Karpas-422 (cell line): ENCODE measurements around the gene DEPP1. TPM values are rescaled to one million over a fixed set of nuclear protein-coding genes. Genes with fewer than 3 reads are reported as not detected.
A peak's percentile ranks its signal among the peaks of the same experiment; 100 is the strongest.

Source experiments
- DNase-seq: peaks from one replicate; pipeline ENCODE4 v3.0.0-alpha.2; 2015
- H2AFZ ChIP-seq: fragments of 200-600 bp; sonication (generic); 2 replicates; pipeline ENCODE4 v1.6.1; 2014; ENCODE audit warnings: antibody characterized with exemption, low read length, mixed read lengths
- H3K27ac ChIP-seq: fragments of 200-600 bp; sonication (generic); 2 replicates; pipeline ENCODE4 v1.5.1; 2014; ENCODE audit warnings: mild to moderate bottlenecking, low read length, moderate library complexity
- H3K27me3 ChIP-seq: fragments of 200-600 bp; sonication (generic); 2 replicates; pipeline ENCODE4 v1.6.1; 2014; ENCODE audit warnings: low read length, mixed read lengths
- H3K36me3 ChIP-seq: fragments of 200-600 bp; sonication (generic); 2 replicates; pipeline ENCODE4 v1.6.1; 2014; ENCODE audit warnings: low read length, mixed read lengths; ENCODE audit not compliant: insufficient read depth
- H3K4me1 ChIP-seq: fragments of 200-600 bp; sonication (generic); 2 replicates; pipeline ENCODE4 v1.6.1; 2014; ENCODE audit warnings: mild to moderate bottlenecking, low read length, mixed read lengths
- H3K4me2 ChIP-seq: fragments of 200-600 bp; sonication (generic); 2 replicates; pipeline ENCODE4 v1.6.1; 2014; ENCODE audit warnings: low read length, low read depth, mild to moderate bottlenecking; ENCODE audit not compliant: poor library complexity, severe bottlenecking
- H3K4me3 ChIP-seq: fragments of 200-600 bp; sonication (generic); 2 replicates; pipeline ENCODE4 v1.5.1; 2014; ENCODE audit warnings: mild to moderate bottlenecking, antibody characterized with exemption, low read length, mixed read lengths
- H3K79me2 ChIP-seq: fragments of 200-600 bp; sonication (generic); 2 replicates; pipeline ENCODE4 v1.6.1; 2014; ENCODE audit warnings: mild to moderate bottlenecking, low read length, mixed read lengths
- H3K9ac ChIP-seq: fragments of 200-600 bp; sonication (generic); 2 replicates; pipeline ENCODE4 v1.6.0; 2014; ENCODE audit warnings: low read length
- H3K9me2 ChIP-seq: fragments of 200-600 bp; sonication (generic), shearing (Covaris generic); replicated peaks from 2 replicates; pipeline ENCODE4 v1.6.0; 2014; ENCODE audit warnings: mild to moderate bottlenecking, low read length, moderate library complexity; ENCODE audit not compliant: insufficient read depth
- H3K9me3 ChIP-seq: fragments of 300-700, 200-600 bp; sonication (generic); 2 replicates; pipeline ENCODE4 v1.6.1; 2014; ENCODE audit warnings: low read length, mixed read lengths
- H4K20me1 ChIP-seq: fragments of 200-600 bp; sonication (generic); 2 replicates; pipeline ENCODE4 v1.6.1; 2014; ENCODE audit warnings: mild to moderate bottlenecking, antibody characterized with exemption, low read length, low read depth; ENCODE audit not compliant: insufficient read depth
- total RNA-seq: library from RNA; depleted of rRNA; stranded (reverse); fragments of >200 nt; shearing (Covaris generic); gene quantifications from 2 replicates; pipeline ENCODE4 v1.2.3, GENCODE V29; 2014; ENCODE audit warnings: low replicate concordance

Gene DEPP1
- total RNA-seq, 1 experiment from 2014 or later: not detected

DNA sequence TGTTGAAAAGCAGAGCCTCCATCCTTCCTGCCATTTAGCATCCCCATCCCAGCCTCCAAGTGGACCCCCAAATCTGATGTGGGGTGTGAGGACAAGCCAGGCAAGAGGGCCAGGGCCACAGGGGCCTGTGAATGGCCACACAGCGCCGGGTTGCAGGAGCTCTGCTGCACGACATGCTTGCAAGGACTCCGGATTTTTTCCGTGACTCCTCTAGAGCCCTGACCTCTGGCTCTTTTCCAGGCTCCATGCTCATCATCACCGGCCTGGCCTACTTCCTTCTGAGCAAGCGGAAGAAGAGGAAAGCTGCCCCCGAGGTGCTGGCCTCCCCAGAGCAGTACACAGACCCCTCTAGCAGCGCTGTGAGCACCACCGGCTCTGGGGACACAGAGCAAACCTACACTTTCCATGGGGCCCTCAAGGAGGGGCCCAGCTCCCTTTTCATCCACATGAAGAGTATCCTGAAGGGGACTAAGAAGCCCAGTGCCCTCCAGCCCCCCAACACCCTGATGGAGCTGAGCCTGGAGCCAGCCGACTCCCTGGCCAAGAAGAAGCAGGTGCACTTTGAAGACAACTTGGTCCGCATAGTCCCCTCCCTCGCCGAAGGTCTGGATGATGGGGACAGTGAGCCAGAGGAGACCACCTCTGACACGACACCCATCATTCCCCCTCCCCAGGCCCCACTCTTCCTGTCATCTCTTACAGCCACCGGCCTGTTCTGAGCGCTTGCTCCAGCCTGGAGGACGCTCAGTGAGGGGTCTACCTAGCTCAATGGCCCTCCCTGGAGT is 44.0 kb downstream of the DEPP1 start:
- no peak overlapping the region for H3K27ac ChIP-seq
- no peaks in the 10 kb centered on the region for H3K27me3 ChIP-seq
- no peak for DNase-seq
- H3K36me3 ChIP-seq: no peaks in the 10 kb centered on the region
- no peak overlapping the region for H3K4me3 ChIP-seq
- peaks cover 20% of the 10 kb centered on the region for H3K4me1 ChIP-seq
- no peak overlapping the region for H3K4me2 ChIP-seq
- H2AFZ ChIP-seq: no peak overlapping the region
- no peaks in the 10 kb centered on the region for H3K79me2 ChIP-seq
- no peaks in the 10 kb centered on the region for H4K20me1 ChIP-seq
- H3K9ac ChIP-seq: no peak overlapping the region
- H3K9me2 ChIP-seq: no peaks in the 10 kb centered on the region
- no peaks in the 10 kb centered on the region for H3K9me3 ChIP-seq

DNA sequence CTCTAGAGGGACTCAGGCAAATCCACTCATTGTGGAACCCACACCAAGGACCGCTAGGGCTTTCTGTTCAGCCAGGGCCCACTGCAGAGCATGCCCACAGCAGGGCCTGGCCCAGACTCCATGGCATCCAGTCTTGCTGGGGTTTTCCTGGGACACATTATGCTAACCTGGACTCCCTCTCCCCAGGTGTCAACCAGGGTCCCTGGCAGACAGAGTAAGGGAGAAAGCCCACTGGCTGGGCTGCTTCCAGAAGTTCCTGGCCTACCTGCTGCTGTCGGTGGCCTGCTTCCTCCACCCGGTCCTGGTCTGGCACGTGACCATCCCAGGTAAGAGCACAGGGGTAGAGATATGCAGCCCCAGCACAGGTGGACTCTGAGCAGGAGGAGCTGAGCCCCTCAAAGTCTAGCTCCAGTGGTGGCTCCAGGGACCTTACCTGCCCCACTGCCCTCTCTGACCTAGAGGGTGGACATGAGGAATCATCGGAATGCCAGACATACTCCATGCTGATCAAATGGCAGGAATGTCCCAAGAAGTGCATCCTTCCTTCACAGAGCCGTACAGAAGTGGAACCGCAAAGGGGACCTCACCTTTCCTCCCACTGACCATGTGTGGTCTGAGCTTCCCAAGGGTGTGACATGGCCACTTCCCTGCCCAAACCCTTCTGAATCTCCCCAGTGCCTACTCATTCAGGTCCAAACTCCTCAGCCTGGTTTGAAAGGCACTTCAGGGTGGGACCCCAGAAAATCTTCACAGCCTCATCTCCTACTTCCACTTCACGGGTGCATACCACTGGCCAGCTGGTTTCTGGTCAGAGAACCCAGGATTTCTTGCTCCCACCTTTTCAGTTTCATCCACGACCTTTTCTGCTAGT is 44.9 kb downstream of the DEPP1 start:
- no peak for DNase-seq
- no peak overlapping the region for H3K4me3 ChIP-seq
- H3K9ac ChIP-seq: no peak overlapping the region
- H3K9me2 ChIP-seq: no peaks in the 10 kb centered on the region
- H3K9me3 ChIP-seq: no peaks in the 10 kb centered on the region
- peaks cover 13% of the 10 kb centered on the region for H3K4me1 ChIP-seq
- H3K4me2 ChIP-seq: no peak overlapping the region
- no peak overlapping the region for H2AFZ ChIP-seq
- H3K36me3 ChIP-seq: no peaks in the 10 kb centered on the region
- no peaks in the 10 kb centered on the region for H3K79me2 ChIP-seq
- no peaks in the 10 kb centered on the region for H4K20me1 ChIP-seq
- H3K27me3 ChIP-seq: no peaks in the 10 kb centered on the region
- H3K27ac ChIP-seq: no peak overlapping the region

DNA sequence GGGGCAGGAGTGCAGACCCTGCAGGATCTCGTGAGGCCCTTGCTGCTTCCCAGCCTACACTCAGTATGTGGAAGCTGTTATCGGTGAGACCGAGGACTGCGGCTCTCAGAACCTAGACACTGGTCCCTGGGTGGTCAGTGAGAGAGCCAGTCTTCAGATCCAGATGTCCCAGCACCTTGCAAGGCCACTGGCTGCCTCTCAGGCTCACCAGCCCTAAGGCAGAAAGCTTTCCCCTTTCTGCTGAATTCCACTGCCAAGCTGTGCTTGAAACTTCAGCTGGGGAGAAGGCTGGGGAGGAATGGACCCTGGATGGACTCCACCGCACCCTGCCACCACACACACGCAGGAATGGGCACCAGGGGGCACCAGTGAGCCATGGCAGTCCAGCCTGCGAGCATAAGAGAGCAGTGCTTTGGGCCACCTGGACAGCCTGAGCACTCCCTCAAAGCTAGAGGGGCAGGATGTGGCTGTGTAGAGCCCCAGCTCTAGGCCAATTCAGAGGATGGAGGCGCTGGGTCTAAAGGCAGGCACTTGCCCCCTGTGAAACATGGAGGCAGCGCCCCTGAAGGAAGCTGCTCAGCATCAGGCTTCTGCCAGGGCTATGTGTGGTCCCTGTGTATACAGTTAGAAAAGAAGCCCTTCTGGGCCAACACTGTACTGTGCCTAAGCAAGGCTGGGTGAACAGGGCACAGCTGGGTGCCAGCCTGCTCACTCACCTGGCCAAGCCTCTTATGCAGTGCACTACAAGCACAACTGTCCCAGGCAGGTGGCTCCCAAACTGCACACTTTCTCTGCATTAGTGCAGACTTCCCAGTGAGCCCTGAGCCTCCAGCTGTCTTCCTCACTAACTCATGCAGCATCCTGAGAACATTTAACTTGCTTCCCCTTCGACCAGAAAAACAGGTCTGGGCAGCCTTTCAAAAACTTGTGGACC is 45.8 kb downstream of the DEPP1 start:
- H3K36me3 ChIP-seq: no peaks in the 10 kb centered on the region
- H3K9ac ChIP-seq: 0 out of 2 replicates have a peak overlapping the region, but pooled peaks have one; percentile 26
- H4K20me1 ChIP-seq: no peaks in the 10 kb centered on the region
- peaks cover 13% of the 10 kb centered on the region for H3K4me1 ChIP-seq
- H3K27me3 ChIP-seq: no peaks in the 10 kb centered on the region
- H2AFZ ChIP-seq: no peak overlapping the region
- no peaks in the 10 kb centered on the region for H3K9me3 ChIP-seq
- no peak overlapping the region for H3K4me3 ChIP-seq
- H3K4me2 ChIP-seq: no peak overlapping the region
- H3K27ac ChIP-seq: no peak overlapping the region
- no peaks in the 10 kb centered on the region for H3K79me2 ChIP-seq
- peak; percentile 95 for DNase-seq
- no peaks in the 10 kb centered on the region for H3K9me2 ChIP-seq

DNA sequence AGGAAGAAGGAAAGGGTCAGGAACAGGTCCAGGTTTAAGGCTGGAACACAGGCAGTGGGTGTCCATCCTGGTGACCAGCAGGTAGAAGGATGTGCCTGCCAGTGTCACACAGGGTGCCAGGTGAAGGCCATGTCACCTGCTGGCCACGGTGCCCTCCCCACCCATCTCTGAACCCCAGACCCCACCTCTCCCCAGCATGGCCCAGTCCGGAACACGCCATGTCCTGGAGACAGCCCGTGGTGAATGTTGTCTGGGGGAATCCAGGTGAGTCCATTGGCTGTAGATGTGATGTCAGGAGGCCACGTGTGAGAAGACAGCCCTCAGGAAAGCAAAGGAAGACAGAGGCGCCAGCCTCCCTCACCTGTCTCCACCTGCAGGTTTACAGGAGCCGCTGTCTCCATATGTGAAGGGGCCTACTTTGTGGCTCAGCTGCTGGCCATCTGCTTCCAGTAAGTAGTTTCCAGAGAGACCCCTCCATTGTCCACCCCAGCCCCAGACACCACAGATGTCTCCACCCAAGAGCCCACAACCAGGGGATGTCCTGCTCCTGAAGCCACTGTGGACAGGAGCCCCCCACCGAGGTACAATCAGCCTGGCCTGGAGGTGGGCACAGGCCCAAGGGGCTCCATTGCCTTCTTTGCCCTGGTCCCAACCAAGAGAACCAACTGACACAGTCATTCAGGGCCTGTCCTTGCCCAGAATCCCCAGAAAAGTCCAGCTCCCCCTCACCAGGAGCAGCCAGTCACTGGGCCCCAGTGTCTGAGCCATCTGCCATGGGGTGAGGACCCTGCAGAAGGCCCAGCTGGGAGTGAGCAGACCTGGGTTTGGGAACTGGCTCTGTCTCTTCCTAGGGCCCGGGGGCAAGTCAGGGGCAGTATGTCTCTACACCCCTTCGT is 46.7 kb downstream of the DEPP1 start:
- Histone ChIP-seq H3K9ac (no peak overlapping the region), H3K4me3 (no peak overlapping the region), H3K9me3 (no peaks in the 10 kb centered on the region), H3K36me3 (no peaks in the 10 kb centered on the region), H3K4me1 (peaks cover 13% of the 10 kb centered on the region), H3K27me3 (no peaks in the 10 kb centered on the region), H3K4me2 (no peak overlapping the region), H3K79me2 (no peaks in the 10 kb centered on the region), H3K27ac (no peak overlapping the region), H3K9me2 (no peaks in the 10 kb centered on the region), H2AFZ (no peak overlapping the region), H4K20me1 (no peaks in the 10 kb centered on the region)
- DNase-seq: no peak

DNA sequence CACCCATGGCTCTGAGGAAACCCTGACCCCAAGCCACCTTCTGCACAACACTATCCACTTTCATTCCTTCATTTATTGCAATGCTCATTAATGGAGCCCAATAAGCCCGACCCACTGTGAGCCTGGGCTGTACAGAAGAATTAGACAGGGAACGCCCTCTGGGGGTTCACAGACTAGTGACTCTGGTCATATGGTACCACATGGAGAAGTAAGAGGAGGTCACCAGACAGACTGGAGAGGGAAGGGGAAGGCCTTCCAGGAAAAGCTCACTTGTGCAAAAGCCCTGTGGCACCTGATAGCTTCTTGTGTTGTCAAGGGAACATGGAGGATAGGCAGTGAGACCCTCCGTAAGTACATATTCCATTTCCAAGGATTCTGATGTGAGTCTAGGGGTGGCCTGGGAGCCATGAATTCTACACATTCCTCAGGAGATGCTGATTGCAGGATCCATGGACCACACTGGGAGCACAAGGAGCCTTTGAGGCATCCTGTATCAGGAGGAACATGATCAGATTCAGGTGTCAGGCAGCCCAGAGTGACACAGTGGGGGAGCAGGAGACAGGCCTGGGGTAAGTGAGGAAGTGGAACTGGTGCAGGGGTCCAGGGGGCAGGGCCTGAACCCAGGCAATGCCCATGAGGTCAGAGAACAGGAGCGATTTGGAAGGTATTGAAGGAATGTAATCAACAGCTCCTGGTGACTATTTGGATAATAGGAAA is 47.5 kb downstream of the DEPP1 start:
- H3K9me2 ChIP-seq: no peaks in the 10 kb centered on the region
- no peaks in the 10 kb centered on the region for H3K36me3 ChIP-seq
- no peaks in the 10 kb centered on the region for H4K20me1 ChIP-seq
- no peaks in the 10 kb centered on the region for H3K27me3 ChIP-seq
- H3K9ac ChIP-seq: no peak overlapping the region
- peaks cover 13% of the 10 kb centered on the region for H3K4me1 ChIP-seq
- H3K27ac ChIP-seq: no peak overlapping the region
- H3K79me2 ChIP-seq: no peaks in the 10 kb centered on the region
- DNase-seq: no peak
- H3K4me3 ChIP-seq: no peak overlapping the region
- no peaks in the 10 kb centered on the region for H3K9me3 ChIP-seq
- H3K4me2 ChIP-seq: no peak overlapping the region
- H2AFZ ChIP-seq: no peak overlapping the region

DNA sequence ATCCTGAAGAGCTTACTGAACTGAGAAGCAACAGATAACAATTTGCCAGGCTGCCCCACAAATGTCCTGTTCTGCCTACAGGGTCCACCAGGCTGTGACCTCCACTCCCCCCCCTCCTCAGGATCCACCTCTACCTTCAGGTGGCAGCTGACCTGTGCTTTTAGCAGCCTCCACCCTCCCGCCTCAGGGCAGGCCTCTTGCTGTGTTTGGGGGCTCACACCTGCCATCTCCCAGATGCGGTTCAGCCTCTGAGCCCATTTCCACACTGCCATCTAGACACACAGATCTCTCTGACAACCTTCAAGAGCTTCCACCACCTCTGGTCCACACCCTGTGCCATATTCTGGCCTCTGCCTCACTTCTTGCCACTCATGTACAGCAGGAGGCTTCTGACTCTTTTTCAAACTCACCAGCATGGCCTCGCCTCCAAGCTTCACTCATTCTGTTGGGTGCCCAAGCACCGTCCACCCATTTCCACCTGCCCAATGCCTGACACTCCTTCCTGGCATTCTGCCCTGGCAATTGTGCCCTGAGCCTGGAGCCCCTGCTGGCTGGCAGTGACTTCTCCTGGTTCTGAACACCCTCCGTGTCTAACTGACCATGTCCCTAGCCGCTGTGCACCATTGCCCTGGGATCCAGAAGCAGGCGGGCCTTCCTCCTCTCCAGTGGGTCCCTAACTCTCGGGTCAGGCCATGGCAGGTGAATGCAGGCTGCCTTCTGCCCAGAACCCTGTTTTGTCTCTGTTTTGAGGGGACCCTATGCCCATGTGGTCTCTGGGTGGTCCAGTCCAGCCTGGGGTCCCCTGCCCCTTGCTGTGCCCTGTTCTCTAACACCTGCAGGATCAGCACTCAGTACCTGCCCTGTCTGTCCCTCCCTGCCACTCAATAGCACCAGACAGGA is 49.0 kb downstream of the DEPP1 start:
- Histone ChIP-seq H3K4me1 (peaks cover 16% of the 10 kb centered on the region), H3K36me3 (no peaks in the 10 kb centered on the region), H3K9ac (no peak overlapping the region), H3K79me2 (no peaks in the 10 kb centered on the region), H3K4me3 (no peak overlapping the region), H4K20me1 (no peaks in the 10 kb centered on the region), H3K9me3 (no peaks in the 10 kb centered on the region), H3K4me2 (no peak overlapping the region), H3K27me3 (no peaks in the 10 kb centered on the region), H3K27ac (no peak overlapping the region), H3K9me2 (no peaks in the 10 kb centered on the region), H2AFZ (no peak overlapping the region)
- DNase-seq: no peak
